AG04450 (cell line): ENCODE results near the gene GPC6. TPM values are rescaled to one million over a fixed set of nuclear protein-coding genes. Genes with fewer than 3 reads are reported as not detected.
"Not testable (repeated sequence)": the region's sequence is repeated elsewhere in the genome, so short reads cannot be mapped to it uniquely, and the experiment has no call there.

ENCODE experiments used
- CTCF ChIA-PET: fragments of 300-600, 350-600 bp; formaldehyde crosslinking; extraction: SDS; loops from one replicate; lab custom pipeline; 2022; ENCODE audit warnings: antibody characterized with exemption, inconsistent platforms; lab: Charles Lee
- POLR2A ChIA-PET: fragments of 350-600 bp; formaldehyde crosslinking; extraction: SDS; loops from one replicate; lab custom pipeline; 2021; ENCODE audit warnings: antibody characterized with exemption, inconsistent platforms; lab: Yijun Ruan, JAX
- DNase-seq: peaks from one replicate; pipeline ENCODE4 v3.0.0-alpha.2; 2011; ENCODE audit warnings: low read depth, low spot score
- H3K27ac ChIP-seq: one replicate; pipeline ENCODE4 v1.5.1; 2012; ENCODE audit warnings: low read depth, low read length, control low read depth
- H3K27me3 ChIP-seq: one replicate; pipeline ENCODE4 v1.6.0; 2012; ENCODE audit warnings: low read length; ENCODE audit not compliant: control insufficient read depth, insufficient read depth
- H3K4me3 ChIP-seq: 2 replicates; pipeline ENCODE4 v1.5.1; 2011; ENCODE audit warnings: mild to moderate bottlenecking, low read depth, low read length, control low read depth
- H3K9me3 ChIP-seq: 2 replicates; pipeline ENCODE4 v1.5.1; 2012; ENCODE audit warnings: low read length; ENCODE audit not compliant: control insufficient read depth, insufficient read depth
- CTCF ChIP-seq: IDR thresholded peaks from 2 replicates; pipeline ENCODE4 v1.5.1; 2011; ENCODE audit warnings: low read depth, low read length, control low read depth, inconsistent platforms
- polyA plus RNA-seq: library from polyadenylated mRNA; depleted of rRNA; stranded (reverse); fragments of >200 nt; gene quantifications from 2 replicates; pipeline ENCODE4 v1.2.3, GENCODE V29; 2011

The GPC6 gene
- polyA plus RNA-seq, 1 experiment = 40.4 TPM

GRCh38 chr13:94292323-94292640, 1065.7 kb downstream of the GPC6 start:
- ChIA-PET POLR2A (no interaction called here), CTCF (no interaction called here)
- no peak for TF ChIP-seq CTCF

GRCh38 chr13:94296471-94296870, 1069.9 kb downstream of the GPC6 start:
- DNase-seq = no peak

More at GRCh38 chr13:94292323-94292640, 1065.7 kb downstream of the GPC6 start:
- H3K27me3 ChIP-seq = no peaks in the 10 kb centered on the region
- no peak overlapping the region for H3K27ac ChIP-seq
- H3K9me3 ChIP-seq = no peaks in the 10 kb centered on the region
- H3K4me3 ChIP-seq = no peak overlapping the region
- DNase-seq = no peak

GRCh38 chr13:94298346-94298745, 1071.7 kb downstream of the GPC6 start:
- no peak for DNase-seq
- H3K27ac ChIP-seq = no peak overlapping the region
- ChIA-PET CTCF (interaction anchor here (0.9 to 1.7 kb wide), 2 partner anchors 12 to 19 kb away, joined by 3 read pairs; no protein-coding TSS in a partner anchor), POLR2A (no interaction called here)
- no peaks in the 10 kb centered on the region for H3K9me3 ChIP-seq
- H3K4me3 ChIP-seq = no peak overlapping the region
- TF ChIP-seq CTCF = no peak
- no peaks in the 10 kb centered on the region for H3K27me3 ChIP-seq

More at GRCh38 chr13:94296471-94296870, 1069.9 kb downstream of the GPC6 start:
- Histone ChIP-seq H3K4me3 (no peak overlapping the region), H3K9me3 (no peaks in the 10 kb centered on the region), H3K27ac (no peak overlapping the region), H3K27me3 (no peaks in the 10 kb centered on the region)
- TF ChIP-seq CTCF = no peak
- CTCF ChIA-PET = no interaction called here
- POLR2A ChIA-PET = no interaction called here

GRCh38 chr13:94300401-94300800, 1073.8 kb downstream of the GPC6 start:
- DNase-seq = no peak
- no peak for TF ChIP-seq CTCF
- ChIA-PET POLR2A (no interaction called here), CTCF (no interaction called here)
- Histone ChIP-seq H3K27ac (no peak overlapping the region), H3K27me3 (no peaks in the 10 kb centered on the region), H3K9me3 (no peaks in the 10 kb centered on the region), H3K4me3 (no peak overlapping the region)

GRCh38 chr13:94301487-94301886, 1074.9 kb downstream of the GPC6 start:
- no peaks in the 10 kb centered on the region for H3K9me3 ChIP-seq
- POLR2A ChIA-PET = no interaction called here
- CTCF ChIA-PET = no interaction called here
- H3K27me3 ChIP-seq = no peaks in the 10 kb centered on the region
- DNase-seq = no peak
- no peak for TF ChIP-seq CTCF
- no peak overlapping the region for H3K27ac ChIP-seq
- H3K4me3 ChIP-seq = no peak overlapping the region

- POLR2A ChIA-PET, DNase-seq, H3K27ac ChIP-seq, H3K4me3 ChIP-seq, H3K9me3 ChIP-seq, H3K27me3 ChIP-seq: not testable (repeated sequence)
- CTCF ChIA-PET = interaction anchor here (0.6 kb wide), 1 partner anchor 50 kb away, joined by 3 read pairs; no protein-coding TSS in a partner anchor
Observed at GRCh38 chr13:94302847-94303565, 1076.4 kb downstream of the GPC6 start.
